Testis (tissue), 2 donors: ENCODE results near the gene TAGLN2.

Experiments used
- CTCF ChIP-seq, 3 experiments: fragments of 450-650 bp in 2 of 3; fragments of 200-600 bp in 1 of 3; sonication (generic) in 1 of 3; IDR thresholded peaks; one replicate each; pipeline ENCODE4 v1.5.1; 2016 to 2019; ENCODE audit warnings: antibody characterized with exemption in 3 of 3, mild to moderate bottlenecking in 2 of 3, moderate library complexity in 1 of 3
- POLR2A ChIP-seq: fragments of 450-650 bp; IDR thresholded peaks from one replicate; pipeline ENCODE4 v1.6.1; 2017; ENCODE audit warnings: antibody characterized with exemption, mild to moderate bottlenecking, moderate library complexity

- TF ChIP-seq POLR2A (no peak), CTCF (IDR thresholded peaks at IDR 0.05) (no peak)
Measured at GRCh38 chr1:159940006-159940620, 14.8 kb upstream of the TAGLN2 start.
